Caco-2 (cell line): ENCODE data around the gene RBFA. TPM values are rescaled to one million over a fixed set of nuclear protein-coding genes. Genes with fewer than 3 reads are reported as not detected.
"Not testable (repeated sequence)": the region's sequence is repeated elsewhere in the genome, so short reads cannot be mapped to it uniquely, and the experiment has no call there.

Source experiments
- BruUV-seq: library from RNA; stranded (reverse); fragments of 400-500 nt; replicated peaks from 2 replicates; lab custom pipeline; 2021; lab: Mats Ljungman, UMichigan
- CTCF ChIA-PET: fragments of 300-600 bp; sonication (Branson Sonifier 250); formaldehyde crosslinking; loops from one replicate; lab custom pipeline; 2022; ENCODE audit warnings: antibody characterized with exemption; lab: Charles Lee
- POLR2A ChIA-PET: fragments of 300-600 bp; sonication (Branson Sonifier 250); formaldehyde crosslinking; loops from one replicate; lab custom pipeline; 2022; ENCODE audit warnings: antibody characterized with exemption; lab: Charles Lee
- DNase-seq, 2 experiments: peaks; one replicate each; pipeline versions ENCODE4 v3.0.0 to v3.0.0-alpha.2; 2020 to 2022
- H3K27me3 ChIP-seq: replicated peaks from 2 replicates; pipeline ENCODE4 v1.6.0; 2011; ENCODE audit warnings: low read length; ENCODE audit not compliant: control insufficient read depth, insufficient read depth
- H3K36me3 ChIP-seq: 2 replicates; pipeline ENCODE4 v1.5.1; 2011; ENCODE audit warnings: low read length; ENCODE audit not compliant: control insufficient read depth, insufficient read depth
- H3K4me1 ChIP-seq: fragments of 250-450 bp; sonication (Bioruptor Pico); 2 replicates; pipeline ENCODE4 v1.5.1; 2020; ENCODE audit warnings: mild to moderate bottlenecking
- H3K4me3 ChIP-seq: 2 replicates; pipeline ENCODE4 v1.5.1; 2011; ENCODE audit warnings: low read depth, mild to moderate bottlenecking, control low read depth, low read length
- H3K9me3 ChIP-seq: fragments of 250-450 bp; sonication (Bioruptor Pico); 2 replicates; pipeline ENCODE4 v1.5.1; 2020; ENCODE audit warnings: mild to moderate bottlenecking, moderate library complexity
- H3K27ac Mint-ChIP-seq: one replicate; pipeline ENCODE4 v1.8.0; 2022; ENCODE audit warnings: mixed read lengths; ENCODE audit not compliant: unreplicated experiment
- H3K27me3 Mint-ChIP-seq: one replicate; pipeline ENCODE4 v1.8.0; 2022; ENCODE audit warnings: mixed read lengths; ENCODE audit not compliant: insufficient read depth, unreplicated experiment
- H3K36me3 Mint-ChIP-seq: one replicate; pipeline ENCODE4 v1.8.0; 2022; ENCODE audit warnings: mild to moderate bottlenecking, mixed read lengths; ENCODE audit not compliant: insufficient read depth, unreplicated experiment
- H3K4me1 Mint-ChIP-seq: one replicate; pipeline ENCODE4 v1.8.0; 2022; ENCODE audit warnings: low read depth, mixed read lengths; ENCODE audit not compliant: unreplicated experiment
- H3K4me3 Mint-ChIP-seq: one replicate; pipeline ENCODE4 v1.8.0; 2022; ENCODE audit warnings: mild to moderate bottlenecking, moderate library complexity, mixed read lengths; ENCODE audit not compliant: unreplicated experiment
- H3K9me3 Mint-ChIP-seq: one replicate; pipeline ENCODE4 v1.8.0; 2022; ENCODE audit warnings: mixed read lengths; ENCODE audit not compliant: unreplicated experiment
- CTCF ChIP-seq, 2 experiments: fragments of 200-600 bp in 1 of 2; IDR thresholded peaks; 1 replicate in 1 of 2; 2 replicates in 1 of 2; pipeline versions ENCODE4 v1.5.1 to v1.8.0; 2011 to 2022; ENCODE audit warnings: antibody characterized with exemption in 1 of 2, control low read depth in 1 of 2, inconsistent platforms in 1 of 2, low read depth in 1 of 2, low read length in 1 of 2, mild to moderate bottlenecking in 1 of 2, moderate library complexity in 1 of 2; ENCODE audit not compliant: insufficient read depth in 1 of 2, severe bottlenecking in 1 of 2, unreplicated experiment in 1 of 2
- intact Hi-C: fragments of 100-400 bp; cut with micrococcal nuclease; formaldehyde crosslinking; loops from one replicate; pipeline ENCODE4 v1.10.0; 2022; ENCODE audit not compliant: unreplicated experiment
- total RNA-seq: library from RNA; stranded (reverse); gene quantifications from 2 replicates; pipeline ENCODE4 v1.2.3, GENCODE V29; 2022

Gene RBFA
- total RNA-seq, 1 experiment from 2014 or later = 19.2 TPM

- Mint-ChIP-seq H3K9me3 (no peaks in the 10 kb centered on the region), H3K4me1 (no peaks in the 10 kb centered on the region), H3K36me3 (no peaks in the 10 kb centered on the region), H3K4me3 (no peak overlapping the region), H3K27ac (no peak overlapping the region), H3K27me3 (no peaks in the 10 kb centered on the region)
- Histone ChIP-seq H3K27me3 (no peaks in the 10 kb centered on the region), H3K9me3 (no peaks in the 10 kb centered on the region), H3K4me1 (no peaks in the 10 kb centered on the region), H3K4me3 (no peak overlapping the region), H3K36me3 (no peaks in the 10 kb centered on the region)
- ChIA-PET CTCF (no interaction called here), POLR2A (no interaction called here)
- no TSS peak for BruUV-seq
- intact Hi-C loops = no loop called here
- TF ChIP-seq CTCF (IDR thresholded peaks at IDR 0.05; ENCODE audit: insufficient read depth in 1 of 2, low read depth in 1 of 2, low read length in 1 of 2, severe bottlenecking in 1 of 2, unreplicated experiment in 1 of 2) = no peak
- no peak for DNase-seq
Observed at GRCh38 chr18:80006724-80007123, 27.5 kb upstream of the RBFA start.

GRCh38 chr18:80009661-80010550 is 24.3 kb upstream of the RBFA start:
- BruUV-seq = no TSS peak
- CTCF ChIA-PET = interaction anchor here (0.5 kb wide), 1 partner anchor 124 kb away, joined by 3 read pairs; no protein-coding TSS in a partner anchor
- POLR2A ChIA-PET = no interaction called here

GRCh38 chr18:80010551-80010906 is 23.7 kb upstream of the RBFA start:
- no peaks in the 10 kb centered on the region for H3K27me3 ChIP-seq
- no peaks in the 10 kb centered on the region for H3K9me3 ChIP-seq
- BruUV-seq = no TSS peak
- H3K27me3 Mint-ChIP-seq = no peaks in the 10 kb centered on the region
- no peaks in the 10 kb centered on the region for H3K4me1 ChIP-seq
- H3K4me1 Mint-ChIP-seq = no peaks in the 10 kb centered on the region
- H3K4me3 Mint-ChIP-seq = no peak overlapping the region
- no peak for TF ChIP-seq CTCF (IDR thresholded peaks at IDR 0.05; ENCODE audit: insufficient read depth in 1 of 2, low read depth in 1 of 2, low read length in 1 of 2, severe bottlenecking in 1 of 2, unreplicated experiment in 1 of 2)
- no peak overlapping the region for H3K27ac Mint-ChIP-seq
- intact Hi-C loops = no loop called here
- no peaks in the 10 kb centered on the region for H3K36me3 Mint-ChIP-seq
- no peaks in the 10 kb centered on the region for H3K36me3 ChIP-seq
- ChIA-PET CTCF (interaction anchor here (0.5 kb wide), 1 partner anchor 123 kb away, joined by 3 read pairs; no protein-coding TSS in a partner anchor), POLR2A (no interaction called here)
- no peak overlapping the region for H3K4me3 ChIP-seq
- H3K9me3 Mint-ChIP-seq = no peaks in the 10 kb centered on the region
- DNase-seq = no peak

More at GRCh38 chr18:80009661-80010550, 24.3 kb upstream of the RBFA start:
- no peaks in the 10 kb centered on the region for H3K27me3 ChIP-seq
- no peaks in the 10 kb centered on the region for H3K36me3 ChIP-seq
- Mint-ChIP-seq H3K27ac (no peak overlapping the region), H3K4me3 (no peak overlapping the region), H3K36me3 (no peaks in the 10 kb centered on the region), H3K27me3 (no peaks in the 10 kb centered on the region), H3K9me3 (no peaks in the 10 kb centered on the region), H3K4me1 (no peaks in the 10 kb centered on the region)
- H3K9me3 ChIP-seq = no peaks in the 10 kb centered on the region
- no peak for TF ChIP-seq CTCF (IDR thresholded peaks at IDR 0.05; ENCODE audit: insufficient read depth in 1 of 2, low read depth in 1 of 2, low read length in 1 of 2, severe bottlenecking in 1 of 2, unreplicated experiment in 1 of 2)
- intact Hi-C loops = no loop called here
- no peaks in the 10 kb centered on the region for H3K4me1 ChIP-seq
- no peak for DNase-seq
- no peak overlapping the region for H3K4me3 ChIP-seq

GRCh38 chr18:80011496-80012137 is 22.6 kb upstream of the RBFA start:
- not testable (repeated sequence) for H3K27ac Mint-ChIP-seq, H3K9me3 Mint-ChIP-seq

More at GRCh38 chr18:80011496-80012137, 22.6 kb upstream of the RBFA start:
- CTCF ChIA-PET, intact Hi-C loops, DNase-seq, H3K4me1 Mint-ChIP-seq, H3K27me3 ChIP-seq, H3K36me3 ChIP-seq, H3K4me3 Mint-ChIP-seq, H3K4me1 ChIP-seq, H3K27me3 Mint-ChIP-seq, H3K4me3 ChIP-seq, BruUV-seq, POLR2A ChIA-PET, H3K36me3 Mint-ChIP-seq, H3K9me3 ChIP-seq: not testable (repeated sequence)
